NCI-H748 treated with DMSO at 0.1 percent for 48 hours (cell line): ENCODE results near the gene GREM1.

Source experiments
- DNase-seq: peaks from one replicate; lab custom pipeline; 2025; lab: John Stamatoyannopoulos, UW

Gene GREM1

GRCh38 chr15:32781781-32782180 is 64.0 kb downstream of the GREM1 start:
- DNase-seq = no peak

DNA sequence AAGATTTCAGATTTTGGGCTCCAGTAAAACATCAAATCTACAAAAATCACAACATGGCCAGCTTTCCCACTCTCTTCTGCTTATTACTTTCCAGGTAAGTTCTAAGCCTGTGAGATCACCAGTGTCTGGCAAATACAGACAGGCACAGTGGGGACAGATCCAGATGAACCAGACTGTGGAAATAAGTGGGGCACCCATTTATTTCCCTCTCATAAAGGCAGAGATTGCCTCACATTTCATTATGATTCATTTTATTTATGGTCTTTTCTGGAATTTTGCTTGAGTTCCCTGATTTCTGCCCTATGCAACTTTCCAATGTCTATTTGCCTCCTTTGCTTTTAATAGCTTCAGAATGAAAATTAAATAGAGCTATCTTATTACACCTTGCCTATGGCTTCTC is 66.8 kb downstream of the GREM1 start:
- DNase-seq = no peak

DNA sequence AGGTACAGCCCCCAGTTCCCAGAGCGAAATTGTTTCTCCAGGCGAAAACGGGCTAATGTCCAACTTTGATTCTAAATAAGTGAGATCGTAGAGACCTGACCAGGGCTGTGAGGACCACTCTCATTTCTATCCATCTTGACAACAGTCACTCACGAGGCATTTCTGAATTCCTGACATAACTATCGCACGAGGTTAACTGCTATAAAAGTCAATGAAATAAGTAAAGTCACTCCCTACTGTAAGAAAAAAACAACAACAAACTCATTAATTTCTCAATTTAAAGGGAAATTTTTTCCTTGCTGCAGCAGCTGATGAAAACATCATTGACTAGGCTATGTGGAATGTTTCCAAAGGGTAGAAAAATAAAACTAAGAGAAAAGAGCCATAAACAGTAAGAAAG is 69.1 kb downstream of the GREM1 start:
- DNase-seq = no peak

DNA sequence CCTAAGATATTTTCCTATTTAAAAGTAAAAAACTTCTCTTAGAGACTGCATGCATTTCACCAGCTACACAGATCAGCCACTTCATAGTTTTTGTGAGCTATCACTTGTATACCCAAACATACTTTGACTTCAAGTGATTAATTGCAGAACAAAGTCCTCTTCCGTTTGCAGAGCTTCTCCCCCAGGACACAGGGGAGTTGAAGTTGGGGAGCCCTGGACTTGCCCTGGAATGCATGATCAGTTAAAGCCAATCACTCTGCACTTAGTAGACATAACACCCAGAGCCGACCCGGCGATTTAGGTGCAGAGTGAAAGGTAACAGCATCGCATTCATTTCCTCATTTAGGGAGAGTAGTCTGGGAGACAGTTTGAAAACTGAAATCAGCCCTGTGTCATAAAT is 70.1 kb downstream of the GREM1 start:
- no peak for DNase-seq

GRCh38 chr15:32790352-32790999 is 72.7 kb downstream of the GREM1 start:
- no peak for DNase-seq

- DNase-seq = no peak
Observed at GRCh38 chr15:32792436-32792835, 74.6 kb downstream of the GREM1 start.
